NB4 (cell line): ENCODE measurements around the gene CYB561D1.

Experiments
- DNase-seq: peaks from one replicate; pipeline ENCODE4 v3.0.0; 2010; ENCODE audit warnings: low read depth
- H3K4me3 ChIP-seq: one replicate; pipeline ENCODE4 v1.5.1; 2011; ENCODE audit warnings: mild to moderate bottlenecking, low read depth, low read length, moderate library complexity
- CTCF ChIP-seq: IDR thresholded peaks from one replicate; pipeline ENCODE4 v1.5.1; 2012; ENCODE audit warnings: low read depth, low read length
- MAX ChIP-seq: IDR thresholded peaks from 2 replicates; pipeline ENCODE4 v1.6.1; 2011; ENCODE audit warnings: low read depth, low read length
- MYC ChIP-seq: IDR thresholded peaks from 2 replicates; pipeline ENCODE4 v1.6.1; 2011; ENCODE audit warnings: low read depth, low read length
- POLR2A ChIP-seq: IDR thresholded peaks from 2 replicates; pipeline ENCODE4 v1.6.1; 2011; ENCODE audit warnings: mild to moderate bottlenecking; ENCODE audit not compliant: insufficient read length; ENCODE audit errors: extremely low read depth

Gene CYB561D1

GRCh38 chr1:109535481-109535880 lies 41.6 kb downstream of the CYB561D1 start:
- TF ChIP-seq POLR2A, result no peak
- TF ChIP-seq CTCF, result no peak
- TF ChIP-seq MYC, result no peak
- no peak for TF ChIP-seq MAX
- no peak for DNase-seq

GRCh38 chr1:109535971-109536491 lies 42.1 kb downstream of the CYB561D1 start:
- H3K4me3 ChIP-seq, result no peak overlapping the region
- no peak for DNase-seq
- TF ChIP-seq CTCF (no peak), MAX (no peak), POLR2A (no peak), MYC (no peak)

More at GRCh38 chr1:109535481-109535880, 41.6 kb downstream of the CYB561D1 start:
- H3K4me3 ChIP-seq, result no peak overlapping the region

- no peak for TF ChIP-seq MAX
- no peak for TF ChIP-seq CTCF
- no peak for TF ChIP-seq POLR2A
- no peak for TF ChIP-seq MYC
- no peak overlapping the region for H3K4me3 ChIP-seq
- no peak for DNase-seq
These were observed 43.7 kb downstream of the CYB561D1 start for GRCh38 chr1:109537450-109538178.

- no peak for DNase-seq
- H3K4me3 ChIP-seq, result no peak overlapping the region
- TF ChIP-seq POLR2A (no peak), MYC (no peak), CTCF (no peak), MAX (no peak)
These were observed 45.1 kb downstream of the CYB561D1 start for GRCh38 chr1:109538827-109539555.

- no peak for DNase-seq
- TF ChIP-seq POLR2A (no peak), MYC (no peak), CTCF (no peak), MAX (no peak)
These were observed 45.8 kb downstream of the CYB561D1 start, which contains the start of gene GPR61 for GRCh38 chr1:109539676-109540075. Gene GPR61, plus strand, starts transcription at chr1:109539872. Its CDS starts 3,151 bp downstream, at chr1:109543023.

More at GRCh38 chr1:109539676-109540075, 45.8 kb downstream of the CYB561D1 start, which contains the start of gene GPR61:
- no peak within 1 kb of the TSS for H3K4me3 ChIP-seq
